ENCODE data around the gene PDE7B.

The PDE7B gene

DNA sequence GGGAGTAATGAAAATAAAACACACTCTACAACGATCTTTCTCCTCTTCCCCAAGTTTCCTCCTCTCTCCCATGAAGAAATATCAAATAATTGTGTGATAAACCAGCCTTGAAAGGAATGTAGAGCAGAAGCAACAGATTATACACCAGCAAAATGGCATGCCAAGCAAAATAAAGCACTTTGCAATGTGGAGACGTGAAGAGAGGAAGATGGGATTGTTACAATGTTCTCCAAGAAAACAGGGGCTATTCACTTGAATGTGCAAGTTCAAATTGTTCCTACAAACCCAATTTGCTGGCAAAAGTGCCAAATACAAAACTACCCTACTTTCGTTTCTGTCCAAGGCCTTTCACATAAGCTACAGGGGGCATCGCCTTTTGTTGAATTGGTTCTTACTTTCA is 185.1 kb downstream of the PDE7B start:
- no peak for DNase-seq

GRCh38 chr6:136037242-136037875 is 185.9 kb downstream of the PDE7B start:
- DNase-seq = no peak

GRCh38 chr6:136037876-136038460 is 186.5 kb downstream of the PDE7B start:
- no peak for DNase-seq

DNA sequence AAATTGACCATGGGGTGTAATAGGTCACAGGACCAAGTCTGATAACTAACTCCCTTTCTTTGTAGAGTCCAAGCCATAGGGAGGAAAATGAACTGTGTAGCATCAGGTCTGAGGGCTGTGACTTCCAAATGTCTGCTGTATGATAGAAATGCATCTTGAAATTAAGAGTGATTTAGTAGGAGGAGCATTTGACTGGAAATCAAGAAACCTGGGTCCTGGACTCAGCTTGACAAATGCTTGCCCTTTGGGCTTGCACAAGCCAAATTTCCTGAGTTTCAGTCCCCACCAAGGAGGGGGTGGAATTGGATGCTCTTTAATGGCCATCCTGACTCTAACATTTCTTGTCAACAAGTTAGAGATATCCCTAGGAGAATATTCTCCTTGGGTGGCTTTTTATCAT is 187.0 kb downstream of the PDE7B start:
- no peak for DNase-seq

- DNase-seq = no peak
These were observed 187.7 kb downstream of the PDE7B start for GRCh38 chr6:136039185-136039584.

- DNase-seq = no peak
These were observed 199.0 kb downstream of the PDE7B start for GRCh38 chr6:136050475-136050874.

- DNase-seq = no peak
These were observed 199.8 kb downstream of the PDE7B start for GRCh38 chr6:136051140-136051775.

DNA sequence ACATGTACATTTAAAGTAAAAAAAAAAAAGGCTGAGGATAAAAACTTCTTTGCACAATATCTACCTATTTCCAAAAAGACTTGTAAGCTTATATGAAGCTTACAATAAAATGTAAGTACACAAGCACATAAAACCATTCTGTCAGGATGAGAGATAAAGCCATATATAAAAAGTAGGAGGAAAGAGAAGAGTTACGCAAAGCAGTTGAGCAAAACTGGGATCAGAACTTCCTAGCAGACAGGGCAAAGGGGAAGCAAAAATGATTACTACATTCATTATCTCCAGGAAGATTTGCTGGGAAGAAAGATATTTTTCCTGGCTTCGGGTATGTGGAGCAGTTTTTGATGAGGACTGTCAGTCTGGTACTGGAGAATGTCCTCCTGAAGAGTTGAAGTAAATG is 200.5 kb downstream of the PDE7B start:
- no peak for DNase-seq

GRCh38 chr6:136058852-136059251 is 207.4 kb downstream of the PDE7B start:
- no peak for DNase-seq

GRCh38 chr6:136059308-136059707 is 207.8 kb downstream of the PDE7B start:
- DNase-seq = no peak

DNA sequence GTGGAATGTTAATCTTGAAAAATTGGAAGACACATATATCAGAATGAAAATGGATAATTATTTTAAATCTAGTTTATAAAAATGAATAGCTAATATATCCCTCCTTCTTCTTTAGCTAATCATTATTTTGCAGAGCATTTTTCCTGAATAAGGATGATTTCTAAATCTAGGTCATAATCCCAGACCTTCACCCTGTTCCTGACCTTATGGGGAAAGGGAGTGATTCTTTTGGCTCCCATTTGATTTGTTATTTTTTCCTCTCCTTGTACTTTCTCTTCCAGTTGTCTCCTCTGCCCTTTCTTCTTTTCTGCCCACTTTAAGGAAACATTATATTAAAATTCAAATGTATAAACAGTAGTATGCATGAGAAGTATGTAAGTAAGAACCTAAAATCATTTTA is 208.6 kb downstream of the PDE7B start:
- no peak for DNase-seq

GRCh38 chr6:136060759-136061158 is 209.3 kb downstream of the PDE7B start:
- no peak for DNase-seq

- no peak for DNase-seq
These were observed 210.2 kb downstream of the PDE7B start for GRCh38 chr6:136061701-136062100.

DNA sequence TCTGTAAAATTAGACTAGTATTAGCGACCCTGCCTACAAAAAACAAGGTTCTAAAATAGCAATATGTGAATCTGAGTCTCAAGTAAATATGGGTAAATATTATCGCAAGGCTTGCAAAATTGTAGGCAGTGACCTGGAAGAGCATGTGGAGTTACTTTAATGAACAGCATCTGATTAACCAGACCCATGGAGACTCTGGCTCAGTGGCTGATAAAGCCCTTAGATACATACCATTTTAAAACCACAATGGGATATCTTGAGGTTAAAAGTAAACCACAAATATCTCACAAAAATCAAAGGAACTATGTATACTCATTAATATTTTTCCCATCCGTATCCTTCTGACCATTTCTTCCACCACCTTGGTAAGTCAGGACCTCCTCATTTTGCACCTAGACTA is 211.6 kb downstream of the PDE7B start:
- no peak for DNase-seq

GRCh38 chr6:136066005-136066404 is 214.5 kb downstream of the PDE7B start:
- DNase-seq = no peak

- no peak for DNase-seq
These were observed 216.3 kb downstream of the PDE7B start for GRCh38 chr6:136067731-136068341.

DNA sequence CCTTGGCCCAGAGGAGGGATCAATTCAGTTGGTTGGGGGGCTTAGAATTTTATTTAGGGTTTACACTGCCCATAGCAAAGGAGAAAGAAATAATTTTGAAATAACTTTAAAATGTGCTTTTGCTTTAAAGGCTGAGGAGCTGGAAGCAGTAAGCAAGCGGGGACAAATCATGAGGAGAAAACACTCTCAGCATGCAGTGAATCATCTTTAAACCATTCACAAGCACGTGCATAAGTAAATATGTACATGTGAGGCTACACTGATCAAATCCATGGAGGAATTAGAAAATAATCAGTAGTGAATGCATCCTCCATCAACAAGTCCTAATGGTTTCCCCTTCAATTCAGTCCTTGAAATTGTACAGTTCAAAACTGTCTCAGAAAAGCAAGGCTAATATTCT is 217.6 kb downstream of the PDE7B start:
- DNase-seq = no peak

DNA sequence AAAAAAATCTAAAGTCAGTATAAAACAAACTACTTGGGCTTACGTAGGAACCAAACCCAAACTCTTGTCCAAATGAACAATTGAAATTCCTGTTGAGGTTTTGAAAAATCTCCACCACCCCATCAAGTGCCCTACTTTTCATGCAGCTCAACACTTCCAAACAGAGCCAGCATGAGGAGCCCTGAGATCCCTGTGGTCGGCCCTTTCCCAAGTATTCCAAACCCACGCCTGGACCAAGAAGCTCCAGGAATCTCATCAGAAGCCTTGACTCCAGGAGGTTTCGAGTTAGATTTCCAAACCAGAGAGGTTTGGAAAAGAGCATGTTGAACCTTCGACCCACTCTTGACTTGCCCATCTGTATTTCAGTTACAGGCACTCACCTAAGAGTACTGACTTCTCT is 219.3 kb downstream of the PDE7B start:
- DNase-seq = no peak

DNA sequence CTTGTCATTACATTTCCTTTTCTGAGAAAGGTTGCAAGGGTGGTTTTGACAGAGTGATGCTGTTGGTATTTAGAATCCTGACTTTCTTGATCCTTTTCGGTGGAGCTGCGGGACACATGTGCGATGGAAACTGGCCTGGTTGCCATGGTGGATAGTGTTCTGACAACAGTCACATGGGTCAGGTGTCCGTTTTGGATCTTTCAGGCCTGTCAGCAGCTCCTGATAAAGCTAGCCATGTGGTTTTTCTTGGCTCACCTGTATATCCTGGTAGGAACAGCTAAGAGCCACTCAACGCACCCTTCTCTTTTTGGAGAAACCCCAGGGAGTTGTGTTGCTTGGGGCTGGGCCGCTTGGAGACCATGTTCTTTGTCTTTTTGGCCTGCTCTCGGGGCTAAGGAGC is 221.2 kb downstream of the PDE7B start:
- DNase-seq = no peak

GRCh38 chr6:136073216-136073615 is 221.7 kb downstream of the PDE7B start:
- DNase-seq = no peak

DNA sequence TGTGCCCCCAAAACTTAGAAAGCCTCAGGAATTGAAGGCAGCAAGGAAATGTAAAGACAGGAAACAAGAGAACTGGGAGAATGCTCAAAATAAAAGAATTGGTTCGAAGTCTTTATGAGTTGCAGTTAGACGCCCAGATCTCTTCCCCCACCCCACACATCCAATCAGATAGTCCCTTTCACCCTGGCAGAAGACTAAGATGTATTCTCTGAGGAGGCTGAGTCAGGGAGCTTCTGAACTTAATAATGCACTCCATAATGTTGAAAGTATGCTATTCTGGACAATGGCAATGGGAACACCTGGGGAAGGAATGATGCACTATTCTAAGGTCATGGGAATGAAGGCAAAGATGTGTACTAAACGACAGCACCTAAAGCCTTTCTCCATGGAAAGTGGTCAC is 225.0 kb downstream of the PDE7B start:
- no peak for DNase-seq

DNA sequence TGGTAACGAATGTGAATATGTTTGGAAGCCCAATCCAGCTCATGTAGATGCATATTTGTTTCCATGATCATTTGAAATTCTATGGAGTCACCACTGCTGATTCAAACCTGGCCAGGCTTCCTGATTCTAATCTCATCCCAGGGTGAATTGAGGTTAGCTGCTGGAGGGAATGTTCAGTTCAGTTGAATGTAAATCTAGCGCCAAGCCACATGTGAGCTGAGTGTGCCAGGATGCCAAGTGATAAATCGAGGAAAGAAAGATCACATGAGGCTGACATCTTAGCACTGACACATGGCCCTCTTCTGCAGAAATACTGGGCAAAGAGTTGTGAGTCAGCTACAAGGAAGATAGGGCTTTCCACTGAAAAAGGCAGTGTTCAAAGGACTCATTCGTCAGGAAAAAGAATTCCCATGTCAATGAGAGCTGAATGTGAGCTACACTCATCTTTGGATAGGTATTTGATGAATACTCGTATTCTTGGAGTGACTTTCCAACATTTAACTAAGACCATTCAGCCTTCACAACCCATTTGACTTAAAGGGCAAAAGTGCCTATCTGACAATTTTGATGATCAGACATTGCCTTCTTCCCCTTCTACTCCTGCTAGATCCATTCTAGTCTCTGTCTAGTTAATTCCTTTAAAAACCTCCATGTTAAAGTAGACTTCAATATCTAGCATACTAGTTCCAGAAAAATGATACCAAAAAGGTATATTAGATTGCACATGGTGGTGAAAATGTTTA is 226.5 kb downstream of the PDE7B start:
- DNase-seq = no peak

Measured in effector CD8-positive, alpha-beta T cell (primary cell).